Urothelium cell line (cell line): ENCODE results near the gene MORN3.
"Not testable (repeated sequence)": the region's sequence is repeated elsewhere in the genome, so short reads cannot be mapped to it uniquely, and the experiment has no call there.

ENCODE experiments used
- DNase-seq: peaks from one replicate; pipeline ENCODE4 v3.0.0; 2011; ENCODE audit warnings: low spot score, mixed read lengths
- FAIRE-seq: peaks from 2 replicates; lab custom pipeline; 2011; peaks lifted over from hg19 to GRCh38; lab: Jason Lieb, UNC

Gene MORN3

DNA sequence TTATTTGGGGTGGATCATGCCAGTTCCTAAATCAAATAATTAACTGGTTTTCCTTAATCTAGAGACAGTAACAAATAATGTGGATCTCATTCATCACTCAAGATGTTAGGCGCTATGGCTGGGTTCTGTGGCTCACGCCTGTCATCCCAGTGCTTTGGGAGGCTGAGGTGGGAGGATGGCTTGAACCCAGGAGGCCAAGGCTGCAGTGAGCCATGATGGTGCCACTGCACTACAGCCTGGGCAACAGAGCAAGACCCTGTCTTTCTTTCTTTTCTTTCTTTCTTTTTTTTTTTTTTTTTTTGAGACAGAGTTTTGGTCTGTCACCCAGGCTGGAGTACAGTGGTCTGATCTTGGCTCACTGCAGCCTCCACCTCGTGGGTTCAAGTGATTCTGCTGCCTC, 23.3 kb upstream of the MORN3 start:
- not testable (repeated sequence) for FAIRE-seq, DNase-seq

DNA sequence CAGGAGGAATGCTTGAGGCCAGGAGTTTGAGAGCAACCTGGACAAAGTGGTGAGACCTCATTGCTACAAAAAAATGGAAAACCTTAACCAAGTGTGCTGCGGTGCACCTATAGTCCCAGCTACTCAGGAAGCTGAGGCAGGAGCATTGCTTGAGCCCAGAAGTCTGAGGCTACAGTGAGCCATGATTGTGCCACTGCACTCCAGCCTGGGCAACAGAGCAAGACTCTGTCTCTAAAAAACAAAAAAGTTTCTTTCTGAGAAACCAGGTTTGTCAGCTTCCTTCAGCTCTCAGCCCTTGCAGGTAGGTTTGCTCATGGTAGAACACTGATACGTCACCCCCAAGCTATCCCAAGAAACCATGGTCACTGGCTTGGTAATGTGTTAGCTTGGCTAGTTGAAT, 20.0 kb upstream of the MORN3 start:
- DNase-seq (no peak), FAIRE-seq (no peak)

DNA sequence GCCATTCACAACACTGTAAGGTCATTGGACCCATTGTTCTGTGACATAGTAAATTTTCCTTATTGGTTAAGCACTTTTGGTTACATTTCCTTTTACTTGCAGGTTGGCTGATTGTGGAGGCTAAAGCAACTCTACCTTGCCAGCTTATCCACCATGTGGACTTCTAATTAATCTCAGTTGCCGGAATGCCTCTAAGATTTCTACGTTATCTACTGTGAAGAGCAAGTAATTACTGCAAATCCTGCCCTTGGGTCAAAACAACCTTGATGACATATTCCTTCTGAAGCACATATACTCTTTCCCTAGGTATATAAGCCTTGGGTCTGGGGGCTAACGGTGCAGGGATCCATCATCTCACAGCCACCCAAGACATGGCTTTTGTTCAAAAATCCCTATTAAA, 19.5 kb upstream of the MORN3 start:
- FAIRE-seq (no peak), DNase-seq (no peak)

DNA sequence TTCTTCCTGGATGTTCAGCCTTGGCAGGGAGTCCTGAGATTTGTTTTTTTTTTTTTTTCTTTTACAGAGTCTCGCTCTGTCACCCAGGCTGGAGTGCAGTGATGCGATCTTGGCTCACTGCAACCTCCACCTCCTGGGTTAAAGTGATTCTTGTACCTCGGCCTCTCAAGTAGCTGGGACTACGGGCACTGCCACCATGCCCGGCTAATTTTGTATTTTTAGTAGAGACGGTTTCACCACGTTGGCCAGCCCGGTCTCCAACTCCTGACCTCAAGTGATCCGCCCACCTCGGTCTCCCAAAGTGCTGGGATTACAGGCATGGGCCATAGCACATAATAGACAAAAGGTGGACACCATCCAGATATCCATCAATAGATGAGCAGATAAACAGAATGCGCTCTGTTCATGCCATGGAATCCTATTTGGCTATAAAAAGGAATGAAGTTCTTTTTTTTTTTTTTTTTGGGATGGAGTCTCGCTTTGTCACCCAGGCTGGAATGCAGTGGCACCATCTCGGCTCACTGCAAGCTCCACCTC, 10.3 kb upstream of the MORN3 start:
- FAIRE-seq, DNase-seq: not testable (repeated sequence)

DNA sequence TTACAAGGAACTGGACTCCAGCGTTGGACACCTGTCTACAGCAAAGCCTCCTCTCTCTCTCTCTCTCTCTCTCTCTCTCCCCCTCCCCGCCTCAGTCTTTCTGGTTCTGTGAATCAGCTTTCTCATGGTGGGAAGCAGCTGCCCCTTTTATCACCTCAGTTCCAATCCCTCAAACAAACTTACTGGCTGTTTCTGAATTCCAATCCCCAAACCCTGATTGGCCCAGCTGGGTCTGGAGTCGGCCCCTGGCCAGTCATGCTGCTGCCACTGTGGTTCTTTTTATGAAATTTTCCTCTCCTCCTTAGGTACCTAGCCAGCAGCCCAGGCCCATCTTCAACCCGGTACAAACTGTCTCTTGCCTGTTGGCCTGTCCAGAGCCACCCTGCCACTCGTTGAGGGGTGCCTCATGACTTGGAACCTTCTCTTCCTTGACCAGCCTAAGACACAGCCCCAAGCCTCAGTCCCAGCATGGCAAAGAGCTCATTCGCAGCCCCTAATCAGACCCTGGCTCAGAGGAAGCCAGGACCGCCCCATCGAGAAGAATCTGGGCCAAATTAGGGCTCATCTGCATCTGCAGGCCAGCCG, 9.4 kb upstream of the MORN3 start:
- FAIRE-seq: no peak
- no peak for DNase-seq

DNA sequence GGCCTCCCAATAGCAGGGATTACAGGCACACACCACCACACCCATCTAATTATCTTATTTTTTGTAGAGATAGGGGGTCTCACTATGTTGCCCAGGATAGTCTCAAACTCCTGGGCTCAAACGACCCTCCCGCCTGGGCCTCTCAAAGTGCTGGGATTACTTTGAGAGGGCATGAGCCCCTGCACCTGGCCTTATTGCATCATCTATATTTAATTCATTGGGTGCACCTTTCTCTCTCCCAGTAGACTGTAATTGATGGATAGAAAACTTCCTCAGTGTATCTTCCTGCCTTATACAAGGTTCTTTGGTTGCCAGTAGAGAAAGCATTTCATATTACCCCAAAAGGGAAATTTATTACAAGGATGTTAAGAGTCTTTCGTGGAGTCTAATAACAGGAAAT, 8.9 kb upstream of the MORN3 start:
- DNase-seq: no peak

DNA sequence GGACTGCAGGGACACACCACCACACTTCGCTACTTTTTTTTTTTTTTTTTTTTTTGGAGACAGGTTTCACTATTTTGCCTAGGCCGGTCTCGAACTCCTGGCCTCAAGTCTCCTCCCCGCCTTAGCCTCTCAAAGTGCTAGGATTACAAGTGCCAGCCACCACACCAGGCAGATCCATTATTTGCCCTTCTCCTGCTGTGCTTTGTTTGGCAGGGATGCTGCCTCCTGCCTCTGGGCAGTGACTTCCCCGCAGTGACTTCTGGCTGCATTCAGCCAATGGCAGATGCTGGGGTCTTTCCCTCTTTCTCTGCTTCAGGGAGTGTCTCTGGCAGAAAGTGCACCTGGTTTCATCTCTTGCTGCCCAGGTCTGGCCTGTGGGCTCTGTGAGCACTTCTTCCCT, 6.7 kb upstream of the MORN3 start:
- FAIRE-seq: no peak
- DNase-seq: no peak

More for the DNA sequence above, 8.9 kb upstream of the MORN3 start:
- FAIRE-seq: no peak

DNA sequence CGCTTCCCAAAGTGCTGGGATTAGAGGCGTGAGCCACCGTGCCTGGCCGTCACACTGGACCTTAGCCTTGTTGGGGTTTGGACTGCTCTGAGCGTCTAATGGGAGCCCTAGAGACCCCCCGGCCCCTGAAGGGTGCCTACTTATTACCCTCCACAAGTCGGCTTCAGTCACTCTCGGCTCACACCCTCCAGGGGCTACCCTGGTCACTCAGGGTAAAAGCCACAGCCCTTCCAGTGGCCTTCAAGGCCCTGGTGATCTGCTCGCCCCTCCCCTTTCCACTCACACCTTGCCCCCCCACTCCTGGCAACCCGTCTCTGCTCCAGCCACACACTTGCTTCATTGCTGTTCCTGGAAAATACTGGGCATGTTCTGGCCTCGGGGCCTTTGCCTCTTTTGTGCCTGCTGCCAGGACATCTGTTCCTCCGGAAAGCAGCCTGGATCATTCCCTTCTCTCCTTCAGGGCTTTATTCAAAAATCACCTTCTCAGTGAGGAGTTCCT, 3.6 kb upstream of the MORN3 start:
- FAIRE-seq: no peak
- no peak for DNase-seq

DNA sequence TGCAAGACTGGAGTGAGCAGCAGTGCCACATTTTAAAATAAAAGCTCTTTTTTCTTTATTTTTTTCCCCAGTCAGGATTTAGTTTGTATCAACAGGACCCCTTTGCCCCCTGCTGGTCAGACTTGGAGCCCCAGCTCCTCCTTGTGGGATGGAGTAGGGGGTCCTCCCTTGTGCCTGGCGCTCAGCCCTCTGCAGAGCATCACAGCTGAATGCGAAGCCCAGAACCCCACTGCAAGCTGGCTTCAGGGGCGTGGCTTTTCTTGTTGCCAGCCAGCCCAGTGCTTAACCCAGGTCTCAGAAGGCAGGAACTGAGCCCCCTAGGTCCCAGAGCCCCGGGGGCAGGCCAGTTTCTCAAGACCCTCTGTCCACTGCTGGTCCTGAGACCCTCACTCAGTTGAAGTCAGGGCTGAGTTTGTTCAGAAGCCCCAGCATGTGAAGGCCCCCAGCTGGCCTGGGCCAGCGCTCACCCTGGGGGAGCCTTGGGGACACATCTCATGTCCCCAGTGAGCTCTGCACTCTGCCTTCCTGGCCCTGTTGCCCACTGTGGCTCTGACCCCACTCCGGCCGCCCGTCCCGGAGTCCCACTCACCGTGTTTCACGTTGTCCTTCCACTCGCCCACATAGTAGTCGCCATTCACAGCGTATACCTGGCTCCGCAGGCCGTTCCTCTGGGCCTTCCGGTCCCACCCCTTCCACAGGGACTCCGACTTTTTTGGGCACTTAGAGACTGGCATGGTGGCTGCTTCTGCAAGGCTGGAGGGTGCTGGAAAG, 519 bp downstream of the MORN3 start:
- DNase-seq: no peak
- FAIRE-seq: no peak

DNA sequence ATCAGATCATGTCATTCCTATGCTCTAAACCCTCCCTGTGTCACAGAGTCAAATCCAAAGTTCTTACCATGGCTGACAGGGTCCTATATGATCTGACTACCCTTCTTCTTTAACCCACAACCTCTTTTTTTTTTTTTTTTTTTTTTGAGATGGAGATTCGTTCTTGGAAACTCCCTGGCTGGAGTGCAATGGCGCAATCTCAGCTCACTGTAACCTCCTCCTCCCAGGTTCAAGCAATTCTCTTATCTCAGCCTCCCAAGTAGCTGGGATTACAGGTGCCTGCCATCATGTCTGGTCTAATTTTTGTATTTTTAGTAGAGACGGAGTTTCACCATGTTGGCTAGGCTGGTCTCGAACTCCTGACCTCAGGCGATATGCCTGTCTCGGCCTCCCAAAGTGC, 2.6 kb downstream of the MORN3 start:
- not testable (repeated sequence) for DNase-seq, FAIRE-seq

DNA sequence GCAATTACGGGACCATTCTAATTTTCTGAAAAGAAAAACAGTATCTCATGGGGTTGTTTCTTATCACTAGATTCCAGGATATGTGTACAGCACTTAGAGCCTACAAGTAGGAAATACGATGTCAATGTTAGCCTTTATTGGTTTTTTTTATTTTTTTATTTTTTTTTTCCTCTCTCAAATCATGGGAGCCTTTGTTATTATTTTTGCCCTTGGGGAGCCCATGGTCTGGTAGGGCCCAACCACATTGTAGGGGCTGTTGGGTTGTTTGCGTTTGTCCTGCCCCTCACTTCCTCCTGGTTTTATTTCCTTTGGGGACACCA, 5.9 kb downstream of the MORN3 start:
- no peak for DNase-seq

DNA sequence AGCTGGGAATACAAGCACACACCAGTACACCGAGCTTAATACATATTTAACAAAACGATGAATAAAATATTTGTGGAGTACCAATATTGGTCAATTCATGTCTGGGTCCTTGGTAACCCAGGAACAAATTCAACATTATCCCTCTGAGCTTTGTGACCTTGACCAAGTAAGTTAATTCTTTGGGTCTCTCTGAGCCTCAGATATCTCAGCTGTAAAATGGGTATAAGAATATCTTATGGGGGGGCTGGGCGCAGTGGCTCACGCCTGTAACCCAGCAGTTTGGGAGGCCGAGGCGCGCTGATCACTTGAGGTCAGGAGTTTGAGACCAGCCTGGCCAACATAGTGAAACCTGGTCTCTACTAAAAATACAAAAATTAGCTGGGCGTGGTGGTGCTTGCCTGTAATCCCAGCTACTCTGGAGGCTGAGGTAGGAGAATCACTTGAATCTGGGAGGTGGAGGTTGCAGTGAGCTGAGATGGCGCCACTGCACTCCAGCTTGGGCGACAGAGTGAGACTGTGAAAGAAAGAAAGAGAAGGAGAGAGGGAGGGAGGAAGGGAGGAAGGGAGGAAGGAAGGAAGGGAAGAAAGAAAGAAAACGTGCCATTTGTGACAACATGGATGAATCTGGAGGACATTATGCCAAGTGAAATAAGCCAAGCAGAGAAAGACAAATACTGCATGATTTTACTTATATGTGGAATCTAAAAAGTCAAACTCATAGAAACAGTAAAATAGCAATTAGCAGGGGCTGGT, 7.9 kb downstream of the MORN3 start:
- not testable (repeated sequence) for DNase-seq, FAIRE-seq

More for the DNA sequence above, 5.9 kb downstream of the MORN3 start:
- no peak for FAIRE-seq

DNA sequence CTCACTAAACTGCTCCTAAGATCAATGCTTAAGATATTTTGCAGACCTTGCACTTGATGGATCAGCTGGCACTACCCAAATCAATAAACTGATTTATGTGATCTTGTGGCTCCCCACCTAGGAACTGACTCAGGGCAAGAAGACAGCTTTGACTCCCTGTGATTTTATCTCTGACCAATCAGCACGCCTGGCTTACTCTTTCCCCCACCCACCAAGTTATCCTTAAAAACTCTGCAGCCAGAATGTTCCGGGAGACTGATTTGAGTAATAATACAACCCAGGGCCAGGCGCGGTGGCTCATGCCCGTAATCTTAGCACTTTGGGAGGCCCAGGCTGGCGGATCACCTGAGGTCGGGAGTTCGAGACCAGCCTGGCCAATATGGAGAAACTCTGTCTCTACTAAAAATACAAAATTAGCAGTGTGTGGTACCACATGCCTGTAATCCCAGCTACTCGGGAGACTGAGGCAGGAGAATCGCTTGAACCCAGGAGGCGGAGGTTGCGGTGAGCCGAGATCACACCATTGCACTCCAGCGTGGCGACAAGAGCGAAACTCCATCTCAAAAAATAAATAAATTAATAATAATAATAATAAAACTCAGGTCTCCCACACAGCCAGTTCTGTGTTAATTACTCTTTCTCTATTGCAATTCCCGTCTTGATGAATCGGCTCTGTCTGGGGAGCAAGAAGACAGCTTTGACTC, 12.0 kb downstream of the MORN3 start:
- FAIRE-seq: no peak
- no peak for DNase-seq

DNA sequence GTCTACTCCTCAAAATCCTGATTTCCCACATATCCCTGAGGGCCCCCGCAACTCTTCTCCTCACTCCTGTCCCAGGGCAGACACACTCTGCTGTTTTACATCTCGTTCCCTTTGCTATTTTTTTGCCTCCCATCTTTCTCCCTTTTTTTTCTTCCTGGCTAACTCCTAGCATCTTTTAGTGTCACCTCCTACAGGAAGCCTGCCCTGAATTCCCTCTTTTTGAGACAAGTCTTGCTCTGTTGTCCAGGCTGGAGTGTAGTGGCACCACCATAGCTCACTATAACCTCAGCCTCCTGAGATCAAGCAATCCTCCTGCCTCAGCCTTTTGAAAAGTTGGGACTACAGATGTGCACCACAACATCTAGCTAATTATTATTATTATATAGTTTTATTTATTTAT, 13.3 kb downstream of the MORN3 start:
- no peak for FAIRE-seq
- DNase-seq: no peak

DNA sequence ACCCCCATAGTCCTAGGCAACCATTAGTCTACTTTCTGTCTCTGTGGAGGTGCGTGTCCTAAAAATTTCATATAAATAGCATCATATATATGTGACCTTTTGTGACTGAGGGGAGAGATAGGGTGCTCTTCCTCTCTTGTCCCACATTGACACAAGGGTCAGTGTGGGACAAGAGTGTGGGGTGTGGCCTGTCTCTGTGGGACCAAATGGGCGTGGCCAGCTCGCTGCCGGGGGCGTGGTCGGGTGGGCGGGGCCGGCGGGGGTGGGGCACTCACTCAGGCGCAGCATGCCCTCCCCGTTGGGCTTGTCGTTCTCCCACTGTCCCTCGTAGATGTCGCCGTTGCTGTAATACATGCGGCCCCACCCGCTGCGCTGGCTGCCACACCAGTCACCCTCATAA, 15.5 kb downstream of the MORN3 start:
- FAIRE-seq: no peak

DNA sequence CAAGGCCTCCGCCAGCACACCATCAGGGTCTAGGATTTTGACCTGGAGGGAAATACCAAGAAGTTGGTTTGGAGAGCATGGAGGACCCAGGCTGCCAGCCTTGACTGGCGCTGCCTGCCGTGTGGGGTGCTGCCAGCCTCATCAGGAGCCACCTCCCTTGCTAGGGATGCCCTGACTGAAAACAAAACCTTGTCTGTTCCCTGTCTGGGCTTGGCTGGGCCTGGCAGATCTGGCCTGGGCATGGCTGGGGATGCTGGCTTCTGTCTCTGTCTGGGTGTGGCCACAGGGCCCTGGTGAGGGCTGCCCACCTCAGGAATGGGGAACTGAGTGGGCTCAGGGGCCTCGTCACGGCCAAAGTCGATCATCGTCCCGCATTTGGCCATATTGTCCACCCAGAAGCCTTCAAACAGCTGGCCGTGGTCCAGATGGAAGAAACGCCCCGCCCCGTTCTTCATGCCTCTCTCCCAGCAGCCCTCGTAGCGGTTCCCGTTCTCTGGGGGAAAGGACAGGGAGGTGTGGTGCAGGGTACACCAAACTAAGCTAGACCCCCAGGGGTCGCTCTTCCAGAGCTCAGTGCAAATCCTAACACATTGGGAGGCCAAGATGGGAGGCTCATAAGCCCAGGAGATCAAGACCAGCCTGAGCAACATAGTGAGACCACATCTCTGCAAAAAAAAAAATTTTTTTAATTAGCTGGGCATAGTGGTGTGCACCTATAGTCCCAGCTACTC, 16.5 kb downstream of the MORN3 start:
- FAIRE-seq (no peak), DNase-seq (no peak)

More for the DNA sequence above, 15.5 kb downstream of the MORN3 start:
- no peak for DNase-seq

DNA sequence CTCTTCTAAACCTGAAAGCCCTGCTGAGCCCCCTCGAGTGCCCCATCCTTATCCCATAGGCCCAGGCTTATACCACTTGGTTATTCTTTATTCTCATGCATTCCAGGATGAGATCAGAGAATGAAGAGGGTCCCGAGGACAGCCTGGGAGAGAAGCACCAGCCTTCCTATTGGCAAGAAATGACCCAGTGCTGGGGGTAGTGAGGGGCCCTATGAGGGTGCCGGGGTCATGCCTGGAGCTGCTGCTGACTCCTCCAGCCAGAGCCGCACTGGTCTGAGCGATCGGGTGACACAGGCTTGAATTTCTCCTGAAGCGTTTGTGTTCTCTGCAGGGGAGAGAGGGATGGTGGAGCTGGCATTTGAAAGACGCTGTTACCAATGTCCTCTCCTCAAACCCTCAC, 18.1 kb downstream of the MORN3 start:
- FAIRE-seq: no peak
- DNase-seq: no peak

DNA sequence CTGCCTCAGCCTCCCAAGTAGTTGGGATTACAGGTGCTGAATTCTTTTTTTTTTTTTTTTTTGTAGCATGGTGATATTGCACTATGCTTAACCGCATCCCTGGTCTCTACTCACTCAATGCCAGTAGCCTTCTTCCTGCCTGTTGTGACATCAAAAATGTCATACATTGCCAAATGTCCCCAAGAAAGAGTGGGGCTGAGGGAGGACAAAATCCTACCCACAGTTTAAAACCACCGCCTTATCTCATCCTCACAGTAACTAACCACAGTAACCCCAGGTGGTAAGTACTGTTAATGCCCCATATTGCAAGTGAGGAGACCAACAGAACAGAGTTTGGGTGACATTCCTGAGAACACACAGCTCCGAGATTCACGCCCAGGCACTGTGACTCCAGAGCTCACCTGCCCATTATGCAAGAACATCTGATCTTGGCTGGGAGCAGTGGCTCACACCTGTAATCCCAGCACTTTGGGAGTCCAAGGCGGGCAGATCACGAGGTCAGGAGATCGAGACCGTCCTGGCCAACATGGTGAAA, 19.6 kb downstream of the MORN3 start:
- FAIRE-seq (no peak), DNase-seq (no peak)

DNA sequence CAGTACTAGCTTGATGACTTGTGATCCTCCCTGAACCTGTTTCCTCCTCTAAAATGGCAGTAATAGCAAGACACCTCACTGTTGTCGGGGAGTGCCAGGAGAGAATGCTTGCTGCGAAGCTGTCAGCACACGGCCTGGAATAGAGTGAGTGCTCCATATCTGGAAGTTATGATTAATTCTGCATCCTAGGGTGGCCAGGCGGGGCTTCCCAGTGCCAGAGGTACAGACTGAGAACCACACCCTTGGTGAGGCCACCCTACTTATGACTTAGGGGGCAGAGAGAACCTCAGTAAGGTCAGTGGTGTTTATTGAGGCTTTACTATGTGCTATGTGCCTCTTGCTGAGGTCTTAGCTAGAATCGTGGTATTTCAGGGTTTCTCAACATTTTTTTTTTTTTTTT, 20.1 kb downstream of the MORN3 start:
- DNase-seq: no peak
- FAIRE-seq: no peak

DNA sequence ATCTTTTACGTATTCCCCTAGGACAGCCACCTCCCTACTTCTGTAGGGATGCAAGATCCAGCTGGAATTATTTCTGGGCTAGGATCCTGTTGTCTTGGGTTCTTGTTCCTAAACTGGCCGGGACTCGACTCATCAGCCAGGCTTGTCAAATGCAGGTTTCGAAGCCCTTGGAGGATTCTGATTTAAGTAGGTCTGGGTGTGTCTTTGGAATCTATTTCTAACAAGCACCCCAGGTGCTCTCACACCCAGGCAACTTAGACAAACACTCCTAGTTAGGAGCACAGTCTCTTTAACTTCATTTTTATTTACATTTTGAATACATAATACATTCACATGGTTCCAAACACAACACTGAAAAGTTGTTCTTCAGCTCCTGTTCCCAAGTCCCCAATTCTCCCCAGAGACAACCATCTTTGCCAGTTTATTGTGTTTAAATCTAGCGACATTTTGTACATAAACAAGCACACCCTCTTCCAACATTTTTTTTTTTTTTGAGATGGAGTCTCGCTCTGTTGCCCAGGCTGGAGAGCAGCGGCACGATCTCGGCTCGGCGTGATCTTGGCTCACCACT, 20.9 kb downstream of the MORN3 start:
- DNase-seq (no peak), FAIRE-seq (no peak)
